Measurements from ENCODE around the gene SENP6.

GRCh38 chr6:75758061-75758460 is 156.4 kb downstream of the SENP6 start:
- TF ChIP-seq CTCF (IDR thresholded peaks at IDR 0.05 in 8 of 11, conservative IDR thresholded peaks at IDR 0.05 in 3 of 11): no peak
- TF ChIP-seq POLR2AphosphoS5 (IDR thresholded peaks at IDR 0.05): no peak
- no peak for TF ChIP-seq POLR2A (IDR thresholded peaks at IDR 0.05)
